HL-60 (cell line): ENCODE data around the gene GFRA1.

ENCODE experiments used
- CTCF ChIP-seq: IDR thresholded peaks from one replicate; pipeline ENCODE4 v1.5.1; 2011; ENCODE audit warnings: low read length, control low read depth, inconsistent platforms; ENCODE audit not compliant: insufficient read depth
- POLR2AphosphoS5 ChIP-seq: IDR thresholded peaks from 2 replicates; pipeline ENCODE4 v1.6.1; 2012; ENCODE audit warnings: low read depth
- TF ChIP-seq, protein P1 (sequence below): IDR thresholded peaks from 2 replicates; pipeline ENCODE4 v1.6.1; 2012; ENCODE audit warnings: low read depth; ENCODE audit not compliant: insufficient replicate concordance

GRCh38 chr10:116011929-116012328, 261.1 kb downstream of the GFRA1 start:
- TF ChIP-seq POLR2AphosphoS5 (no peak), CTCF (no peak)
- TF ChIP-seq, protein P1, sequence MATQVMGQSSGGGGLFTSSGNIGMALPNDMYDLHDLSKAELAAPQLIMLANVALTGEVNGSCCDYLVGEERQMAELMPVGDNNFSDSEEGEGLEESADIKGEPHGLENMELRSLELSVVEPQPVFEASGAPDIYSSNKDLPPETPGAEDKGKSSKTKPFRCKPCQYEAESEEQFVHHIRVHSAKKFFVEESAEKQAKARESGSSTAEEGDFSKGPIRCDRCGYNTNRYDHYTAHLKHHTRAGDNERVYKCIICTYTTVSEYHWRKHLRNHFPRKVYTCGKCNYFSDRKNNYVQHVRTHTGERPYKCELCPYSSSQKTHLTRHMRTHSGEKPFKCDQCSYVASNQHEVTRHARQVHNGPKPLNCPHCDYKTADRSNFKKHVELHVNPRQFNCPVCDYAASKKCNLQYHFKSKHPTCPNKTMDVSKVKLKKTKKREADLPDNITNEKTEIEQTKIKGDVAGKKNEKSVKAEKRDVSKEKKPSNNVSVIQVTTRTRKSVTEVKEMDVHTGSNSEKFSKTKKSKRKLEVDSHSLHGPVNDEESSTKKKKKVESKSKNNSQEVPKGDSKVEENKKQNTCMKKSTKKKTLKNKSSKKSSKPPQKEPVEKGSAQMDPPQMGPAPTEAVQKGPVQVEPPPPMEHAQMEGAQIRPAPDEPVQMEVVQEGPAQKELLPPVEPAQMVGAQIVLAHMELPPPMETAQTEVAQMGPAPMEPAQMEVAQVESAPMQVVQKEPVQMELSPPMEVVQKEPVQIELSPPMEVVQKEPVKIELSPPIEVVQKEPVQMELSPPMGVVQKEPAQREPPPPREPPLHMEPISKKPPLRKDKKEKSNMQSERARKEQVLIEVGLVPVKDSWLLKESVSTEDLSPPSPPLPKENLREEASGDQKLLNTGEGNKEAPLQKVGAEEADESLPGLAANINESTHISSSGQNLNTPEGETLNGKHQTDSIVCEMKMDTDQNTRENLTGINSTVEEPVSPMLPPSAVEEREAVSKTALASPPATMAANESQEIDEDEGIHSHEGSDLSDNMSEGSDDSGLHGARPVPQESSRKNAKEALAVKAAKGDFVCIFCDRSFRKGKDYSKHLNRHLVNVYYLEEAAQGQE = no peak
